Measurements from ENCODE around the gene RER1. TPM values are rescaled to one million over a fixed set of nuclear protein-coding genes. Genes with fewer than 3 reads are reported as not detected.

Gene RER1
- total RNA-seq, 1 experiment from 2014 or later, result 141 TPM

- no peak for TF ChIP-seq CTCF (IDR thresholded peaks at IDR 0.05; ENCODE audit: insufficient read depth in 1 of 2, low read depth in 1 of 2, low read length in 1 of 2, severe bottlenecking in 1 of 2, unreplicated experiment in 1 of 2)
- ChIA-PET POLR2A (no interaction called here), CTCF (no interaction called here)
- Mint-ChIP-seq H3K9me3 (ENCODE audit: unreplicated experiment) (no peaks in the 10 kb centered on the region), H3K27ac (ENCODE audit: unreplicated experiment) (no peak overlapping the region), H3K4me1 (ENCODE audit: low read depth, unreplicated experiment) (no peaks in the 10 kb centered on the region), H3K4me3 (ENCODE audit: unreplicated experiment) (no peak overlapping the region), H3K27me3 (ENCODE audit: insufficient read depth, unreplicated experiment) (peaks cover 4% of the 10 kb centered on the region), H3K36me3 (ENCODE audit: insufficient read depth, unreplicated experiment) (no peaks in the 10 kb centered on the region)
- Histone ChIP-seq H3K4me3 (ENCODE audit: low read depth, low read length) (no peak overlapping the region), H3K27me3 (replicated peaks; ENCODE audit: control insufficient read depth, insufficient read depth, low read length) (peaks cover 3% of the 10 kb centered on the region), H3K36me3 (ENCODE audit: control insufficient read depth, insufficient read depth, low read length) (no peaks in the 10 kb centered on the region), H3K4me1 (no peaks in the 10 kb centered on the region), H3K9me3 (no peaks in the 10 kb centered on the region)
- BruUV-seq (replicated peaks), result no TSS peak
- DNase-seq, result no peak
- intact Hi-C loops (cut with micrococcal nuclease; ENCODE audit: unreplicated experiment), result no loop called here
Measured at GRCh38 chr1:2446861-2447260, 55.2 kb downstream of the RER1 start.

DNA sequence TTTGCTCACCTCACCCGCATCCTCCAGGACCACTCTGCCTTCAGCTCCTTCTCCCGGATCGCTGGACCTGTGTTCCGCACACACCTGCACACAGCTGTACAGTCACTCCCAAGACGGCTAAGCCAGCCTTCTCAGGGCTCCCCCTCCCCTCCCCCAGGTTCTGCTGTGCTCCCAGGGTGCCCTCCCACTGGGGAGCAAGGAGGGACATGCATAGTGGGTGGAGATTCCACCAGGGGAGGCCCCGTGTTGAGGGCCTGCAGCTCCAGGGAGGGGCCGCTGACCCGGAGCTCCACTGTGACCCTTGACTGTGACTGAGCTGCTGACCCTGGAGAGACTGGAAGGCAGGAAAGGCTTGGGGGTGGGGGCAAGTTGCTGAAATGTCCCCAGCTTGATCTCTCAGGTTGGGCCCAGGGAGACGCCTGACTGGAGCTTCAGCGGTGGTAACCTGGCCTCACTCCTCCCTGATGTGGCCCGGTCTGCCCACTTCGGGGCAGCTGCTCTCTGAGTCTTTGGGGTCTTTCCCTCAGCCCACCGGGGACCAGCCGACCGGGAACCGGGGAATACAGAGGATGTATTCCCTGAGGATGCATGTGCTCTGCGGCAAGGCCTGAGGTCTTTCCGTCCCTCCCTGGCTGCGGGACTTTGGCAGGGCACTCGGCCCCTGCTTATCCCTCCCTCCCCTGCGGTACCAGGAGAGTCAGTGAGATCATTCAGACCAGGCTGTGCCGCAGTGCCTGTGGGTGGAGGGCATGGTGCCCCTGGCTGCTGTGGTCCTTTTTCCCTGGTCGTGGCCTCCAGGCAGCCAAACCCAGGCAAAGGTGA, 55.8 kb downstream of the RER1 start:
- BruUV-seq (replicated peaks), result no TSS peak

DNA sequence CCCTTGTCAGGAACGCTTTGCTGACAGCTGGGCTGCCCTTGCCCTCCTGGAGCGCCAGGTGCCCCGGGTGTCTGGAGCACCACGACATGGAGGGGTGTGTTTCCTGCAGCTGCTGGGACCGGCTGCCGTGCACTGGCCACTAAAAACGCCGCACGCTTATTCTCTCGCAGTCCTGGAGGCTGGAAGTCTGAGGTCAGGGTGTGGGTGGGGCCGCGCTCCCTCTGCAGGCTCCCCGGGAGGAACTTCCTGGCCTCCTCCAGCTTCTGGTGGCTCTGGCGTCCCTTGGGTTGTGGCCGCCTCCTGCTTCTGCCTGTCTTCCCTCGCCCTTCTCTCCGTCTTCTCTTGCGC, 56.4 kb downstream of the RER1 start:
- Mint-ChIP-seq H3K27ac (ENCODE audit: unreplicated experiment) (no peak overlapping the region), H3K9me3 (ENCODE audit: unreplicated experiment) (no peaks in the 10 kb centered on the region), H3K4me3 (ENCODE audit: unreplicated experiment) (no peak overlapping the region), H3K4me1 (ENCODE audit: low read depth, unreplicated experiment) (no peaks in the 10 kb centered on the region), H3K36me3 (ENCODE audit: insufficient read depth, unreplicated experiment) (no peaks in the 10 kb centered on the region), H3K27me3 (ENCODE audit: insufficient read depth, unreplicated experiment) (peaks cover 4% of the 10 kb centered on the region)
- Histone ChIP-seq H3K4me1 (no peaks in the 10 kb centered on the region), H3K36me3 (ENCODE audit: control insufficient read depth, insufficient read depth, low read length) (no peaks in the 10 kb centered on the region), H3K4me3 (ENCODE audit: low read depth, low read length) (no peak overlapping the region), H3K27me3 (replicated peaks; ENCODE audit: control insufficient read depth, insufficient read depth, low read length) (no peaks in the 10 kb centered on the region; the same call in 1 of the 2 replicates), H3K9me3 (no peaks in the 10 kb centered on the region)
- ChIA-PET POLR2A (no interaction called here), CTCF (no interaction called here)
- intact Hi-C loops (cut with micrococcal nuclease; ENCODE audit: unreplicated experiment), result no loop called here
- no TSS peak for BruUV-seq (replicated peaks)
- no peak for DNase-seq
- no peak for TF ChIP-seq CTCF (IDR thresholded peaks at IDR 0.05; ENCODE audit: insufficient read depth in 1 of 2, low read depth in 1 of 2, low read length in 1 of 2, severe bottlenecking in 1 of 2, unreplicated experiment in 1 of 2)

More for the DNA sequence above, 55.8 kb downstream of the RER1 start:
- no peak overlapping the region for H3K27ac Mint-ChIP-seq (ENCODE audit: unreplicated experiment)
- no peaks in the 10 kb centered on the region for H3K4me1 ChIP-seq
- intact Hi-C loops (cut with micrococcal nuclease; ENCODE audit: unreplicated experiment), result no loop called here
- H3K4me3 Mint-ChIP-seq (ENCODE audit: unreplicated experiment), result no peak overlapping the region
- no peak for DNase-seq
- no peak for TF ChIP-seq CTCF (IDR thresholded peaks at IDR 0.05; ENCODE audit: insufficient read depth in 1 of 2, low read depth in 1 of 2, low read length in 1 of 2, severe bottlenecking in 1 of 2, unreplicated experiment in 1 of 2)
- H3K36me3 ChIP-seq (ENCODE audit: control insufficient read depth, insufficient read depth, low read length), result no peaks in the 10 kb centered on the region
- H3K36me3 Mint-ChIP-seq (ENCODE audit: insufficient read depth, unreplicated experiment), result no peaks in the 10 kb centered on the region
- H3K9me3 ChIP-seq, result no peaks in the 10 kb centered on the region
- ChIA-PET POLR2A (no interaction called here), CTCF (no interaction called here)
- H3K4me3 ChIP-seq (ENCODE audit: low read depth, low read length), result no peak overlapping the region
- no peaks in the 10 kb centered on the region for H3K4me1 Mint-ChIP-seq (ENCODE audit: low read depth, unreplicated experiment)
- H3K9me3 Mint-ChIP-seq (ENCODE audit: unreplicated experiment), result no peaks in the 10 kb centered on the region
- peaks cover 4% of the 10 kb centered on the region for H3K27me3 Mint-ChIP-seq (ENCODE audit: insufficient read depth, unreplicated experiment)
- peaks cover 2% of the 10 kb centered on the region for H3K27me3 ChIP-seq (replicated peaks; ENCODE audit: control insufficient read depth, insufficient read depth, low read length)

All from Caco-2 (cell line).